HepG2 (cell line): Measurements from ENCODE around the gene BTAF1. TPM values are rescaled to one million over a fixed set of nuclear protein-coding genes. Genes with fewer than 3 reads are reported as not detected.

Experiments
- ATAC-seq: fragments of 200-7000 bp; cut with Tn5 transposase; 3 replicates; pipeline ENCODE4 v1.9.1; 2020; ENCODE audit warnings: mild to moderate bottlenecking, moderate library complexity
- BruUV-seq: library from RNA; stranded (reverse); fragments of 400-500 nt; replicated peaks from 2 replicates; lab custom pipeline; 2021; lab: Mats Ljungman, UMichigan
- CTCF ChIA-PET: fragments of 300-600 bp; formaldehyde crosslinking; extraction: SDS; loops from one replicate; lab custom pipeline; 2021; ENCODE audit warnings: low total read pairs, inconsistent platforms, low intra/inter-chr PET ratio; lab: Yijun Ruan, JAX
- POLR2A ChIA-PET: fragments of 350-600 bp; sonication (Branson Sonifier 250); formaldehyde crosslinking; loops from one replicate; lab custom pipeline; 2020; ENCODE audit warnings: antibody characterized with exemption, inconsistent platforms; lab: Yijun Ruan, JAX
- DNase-seq: peaks from one replicate; pipeline ENCODE4 v3.0.0-alpha.2; 2015; ENCODE audit warnings: low spot score
- FAIRE-seq: peaks from 3 replicates; lab custom pipeline; 2011; peaks lifted over from hg19 to GRCh38; lab: Jason Lieb, UNC
- H2AFZ ChIP-seq: one replicate; pipeline ENCODE4 v1.6.1; 2011; ENCODE audit warnings: low read length, inconsistent platforms
- H3K27ac ChIP-seq: fragments of 300-600 bp; 3 replicates; pipeline ENCODE4 v1.8.0; 2011; ENCODE audit warnings: mixed run types, mild to moderate bottlenecking, mixed read lengths, low read length, inconsistent platforms; ENCODE audit not compliant: insufficient read depth; ENCODE audit errors: extremely low read length
- H3K27me3 ChIP-seq, 2 experiments: fragments of 200-600 bp in 1 of 2; 2 replicates in 1 of 2; 3 replicates in 1 of 2; pipeline versions ENCODE4 v1.6.0 to v1.8.0; 2011; ENCODE audit warnings: low read length in 2 of 2, mild to moderate bottlenecking in 2 of 2, moderate library complexity in 2 of 2, inconsistent platforms in 1 of 2; ENCODE audit not compliant: insufficient read depth in 2 of 2, control insufficient read depth in 1 of 2
- H3K36me3 ChIP-seq, 2 experiments: fragments of 200-600 bp in 1 of 2; replicated peaks in 1 of 2; 2 replicates in 1 of 2; 3 replicates in 1 of 2; pipeline versions ENCODE4 v1.5.1 to v1.8.0; 2011; ENCODE audit warnings: low read length in 2 of 2, inconsistent platforms in 1 of 2; ENCODE audit not compliant: insufficient read depth in 2 of 2, control insufficient read depth in 1 of 2
- H3K4me1 ChIP-seq: 2 replicates; pipeline ENCODE4 v1.5.1; 2012; ENCODE audit warnings: low read length, inconsistent platforms; ENCODE audit not compliant: insufficient read depth
- H3K4me2 ChIP-seq: 2 replicates; pipeline ENCODE4 v1.6.0; 2011; ENCODE audit warnings: low read depth, low read length, inconsistent platforms
- H3K4me3 ChIP-seq, 3 experiments: fragments of 200-600 bp in 1 of 3; sonication (generic), shearing (Covaris generic) in 1 of 3; replicated peaks in 1 of 3; 2 replicates each; pipeline ENCODE4 v1.5.1; 2011 to 2016; ENCODE audit warnings: low read length in 3 of 3, inconsistent platforms in 2 of 3, low read depth in 2 of 3, mild to moderate bottlenecking in 2 of 3, control low read depth in 1 of 3, mixed read lengths in 1 of 3; ENCODE audit not compliant: insufficient read depth in 1 of 3
- H3K79me2 ChIP-seq: one replicate; pipeline ENCODE4 v1.6.1; 2011; ENCODE audit warnings: low read length, inconsistent platforms; ENCODE audit not compliant: insufficient read depth
- H3K9ac ChIP-seq: 2 replicates; pipeline ENCODE4 v1.6.0; 2011; ENCODE audit warnings: mild to moderate bottlenecking, low read depth, low read length, inconsistent platforms; ENCODE audit not compliant: insufficient read depth
- H3K9me3 ChIP-seq: 2 replicates; pipeline ENCODE4 v1.5.1; 2012; ENCODE audit warnings: mild to moderate bottlenecking, low read length
- H4K20me1 ChIP-seq: 2 replicates; pipeline ENCODE4 v1.6.0; 2011; ENCODE audit warnings: inconsistent platforms, mild to moderate bottlenecking, low read length, moderate library complexity; ENCODE audit not compliant: insufficient read depth
- CEBPB ChIP-seq: IDR thresholded peaks from 2 replicates; pipeline ENCODE4 v1.6.1; 2011; ENCODE audit warnings: low read depth, low read length, improper control_type of control experiment, borderline replicate concordance
- CEBPG ChIP-seq: IDR thresholded peaks from 2 replicates; pipeline ENCODE4 v1.6.1; 2016
- CENPX ChIP-seq: sonication (generic); formaldehyde crosslinking; IDR thresholded peaks from 2 replicates; pipeline ENCODE4 v1.9.0; 2021; ENCODE audit warnings: mild to moderate bottlenecking, missing genetic modification reagents, moderate library complexity
- CREB3 ChIP-seq: sonication (generic); formaldehyde crosslinking; IDR thresholded peaks from 2 replicates; pipeline ENCODE4 v1.5.0; 2020; ENCODE audit warnings: missing genetic modification reagents
- DMTF1 ChIP-seq: sonication (generic); formaldehyde crosslinking; IDR thresholded peaks from 2 replicates; pipeline ENCODE4 v1.4.0; 2020; ENCODE audit warnings: mild to moderate bottlenecking, missing genetic modification reagents
- FUBP1 ChIP-seq: sonication (generic); formaldehyde crosslinking; IDR thresholded peaks from 2 replicates; pipeline ENCODE4 v1.5.1; 2020; ENCODE audit warnings: missing genetic modification reagents, mild to moderate bottlenecking, borderline replicate concordance
- JUNB ChIP-seq: sonication (generic); formaldehyde crosslinking; IDR thresholded peaks from 2 replicates; pipeline ENCODE4 v1.8.0; 2022; ENCODE audit warnings: missing genetic modification reagents, mild to moderate bottlenecking, borderline replicate concordance
- MTA1 ChIP-seq: sonication (generic); formaldehyde crosslinking; IDR thresholded peaks from 2 replicates; pipeline ENCODE4 v1.4.0; 2020; ENCODE audit warnings: missing genetic modification reagents, mild to moderate bottlenecking, borderline replicate concordance
- YEATS4 ChIP-seq: sonication (generic); formaldehyde crosslinking; IDR thresholded peaks from 2 replicates; pipeline ENCODE4 v1.4.0; 2020; ENCODE audit warnings: missing genetic modification reagents, borderline replicate concordance
- ZBTB7A ChIP-seq: sonication (generic); formaldehyde crosslinking; IDR thresholded peaks from 2 replicates; pipeline ENCODE4 v1.8.0; 2022; ENCODE audit warnings: mild to moderate bottlenecking, missing genetic modification reagents
- ZMYM2 ChIP-seq: sonication (generic); formaldehyde crosslinking; IDR thresholded peaks from 2 replicates; pipeline ENCODE4 v1.8.0; 2022; ENCODE audit warnings: mild to moderate bottlenecking, missing genetic modification reagents
- ZNF138 ChIP-seq: sonication (generic); formaldehyde crosslinking; IDR thresholded peaks from 2 replicates; pipeline ENCODE4 v1.5.0; 2020; ENCODE audit warnings: mild to moderate bottlenecking, low read depth, missing genetic modification reagents
- ZNF282 ChIP-seq: fragments of 450-650 bp; IDR thresholded peaks from 2 replicates; pipeline ENCODE4 v1.6.1; 2018; ENCODE audit not compliant: partially characterized antibody
- ZNF546 ChIP-seq: sonication (generic); formaldehyde crosslinking; conservative IDR thresholded peaks from 2 replicates; pipeline ENCODE4 v1.8.1; 2023; ENCODE audit warnings: mild to moderate bottlenecking, missing genetic modification reagents
- ZNF605 ChIP-seq: sonication (generic); formaldehyde crosslinking; IDR thresholded peaks from 2 replicates; pipeline ENCODE4 v1.8.0; 2022; ENCODE audit warnings: mild to moderate bottlenecking, missing genetic modification reagents
- WGBS: methylation state at CpG from one replicate; pipeline ENCODE4 v1.1.6; 2017; ENCODE audit warnings: low lambda C conversion rate; 5-methylcytosine and 5-hydroxymethylcytosine counted together
- in situ Hi-C: cut with HindIII; loops from 2 replicates; pipeline ENCODE4 v1.10.0; 2017; ENCODE audit warnings: low pct_unique_long_range_greater_than_20kb; ENCODE audit not compliant: extremely low pct_ligation_motif_present
- intact Hi-C: fragments of 100-400 bp; cut with micrococcal nuclease; formaldehyde crosslinking; loops from one replicate; pipeline ENCODE4 v1.10.0; 2022; ENCODE audit not compliant: unreplicated experiment
- polyA plus RNA-seq, 8 experiments: library from polyadenylated mRNA; depleted of rRNA in 3 of 8; stranded (reverse) in 7 of 8; unstranded in 1 of 8; fragments of >200 nt; fragmentation: Illumina TruSeq in 4 of 8; extraction: Trizol in 4 of 8; gene quantifications; 2 replicates each; pipeline versions ENCODE4 v1.2.1 to v1.2.3, GENCODE V29; 2011 to 2016; ENCODE audit warnings: low read depth in 4 of 8, missing spikeins in 1 of 8, mixed read lengths in 1 of 8; ENCODE audit not compliant: insufficient read depth in 1 of 8
- total RNA-seq, 5 experiments: library from RNA; depleted of rRNA; stranded (reverse); fragments of >200 nt; fragmentation: Illumina TruSeq; extraction: Trizol; gene quantifications; 2 replicates each; pipeline ENCODE4 v1.2.3, GENCODE V29; 2016; ENCODE audit warnings: low read depth in 1 of 5

Gene BTAF1
- total and polyA plus RNA-seq, 2 of the 13 experiments (the other 11 are each of a cell fraction or from before 2014, with no cell fraction given): 38.6 to 54.1 TPM

- no peak for TF ChIP-seq CREB3
Measured at GRCh38 chr10:91944880-91945630, 21.5 kb downstream of the BTAF1 start (continued).

- ChIA-PET CTCF (no interaction called here), POLR2A (no interaction called here)
- BruUV-seq: no TSS peak
- intact Hi-C loops (no loop called here), in situ Hi-C loops (no loop called here)
- 0 out of 2 replicates have a peak, but pooled peaks have one; percentile 19 for TF ChIP-seq CEBPG (CRISPR knock-in tag)
- TF ChIP-seq CEBPB: peak; percentile 31; the same call in 1 of the 2 replicates
- no peak for TF ChIP-seq ZNF282
- no peak for TF ChIP-seq CENPX
- no peak for TF ChIP-seq ZBTB7A
- TF ChIP-seq ZNF546 (CRISPR knock-in tag): no peak
- no peak for TF ChIP-seq DMTF1
- no peak for TF ChIP-seq YEATS4 (CRISPR knock-in tag)
- TF ChIP-seq JUNB (CRISPR knock-in tag): no peak
- no peak for TF ChIP-seq MTA1 (CRISPR knock-in tag)
- no peak for TF ChIP-seq ZMYM2
- no peak for TF ChIP-seq FUBP1 (CRISPR knock-in tag)
- TF ChIP-seq ZNF605 (CRISPR knock-in tag): no peak
- no peak for TF ChIP-seq ZNF138
- Histone ChIP-seq H3K4me1 (no peaks in the 10 kb centered on the region), H3K9me3 (no peaks in the 10 kb centered on the region), H3K27ac (no peak overlapping the region), H3K4me2 (no peak overlapping the region), H2AFZ (no peak overlapping the region), H3K4me3 (no peak overlapping the region), H4K20me1 (no peaks in the 10 kb centered on the region), H3K79me2 (no peaks in the 10 kb centered on the region), H3K36me3 (peaks cover 26 to 65% of the 10 kb centered on the region in 2 experiments), H3K27me3 (no peaks in the 10 kb centered on the region), H3K9ac (no peak overlapping the region)
- ATAC-seq (no peak), DNase-seq (peak; percentile 1), FAIRE-seq (no peak)
- 98% methylated on average over 2 of the region's 2 CpGs for WGBS
Measured at GRCh38 chr10:91953600-91954160, 30.1 kb downstream of the BTAF1 start.
